Activated CD4-positive, CD25-positive, alpha-beta regulatory T cell treated with anti-CD3 and anti-CD28 coated beads, Interleukin-2, amount 50 U/mL, for 16 hours (primary cell): Measurements from ENCODE around the gene MYH14.

Experiments used
- DNase-seq: peaks from one replicate; pipeline ENCODE4 v3.0.0-alpha.2; 2020; ENCODE audit warnings: low read depth, low spot score

The MYH14 gene

DNA sequence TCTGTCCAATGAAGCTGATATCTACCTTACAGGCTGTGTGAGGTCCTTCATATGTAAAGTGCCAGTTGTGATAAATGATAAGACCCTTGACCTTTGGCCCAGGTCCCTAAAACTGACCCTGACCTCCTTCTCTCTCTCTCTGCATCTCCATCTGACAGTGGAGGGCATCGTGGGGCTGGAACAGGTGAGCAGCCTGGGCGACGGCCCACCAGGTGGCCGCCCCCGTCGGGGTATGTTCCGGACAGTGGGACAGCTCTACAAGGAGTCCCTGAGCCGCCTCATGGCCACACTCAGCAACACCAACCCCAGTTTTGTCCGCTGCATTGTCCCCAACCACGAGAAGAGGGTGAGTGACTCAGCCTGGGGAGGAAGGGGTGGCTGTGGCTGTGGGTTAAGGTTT, 53.7 kb downstream of the MYH14 start:
- DNase-seq, result no peak

- DNase-seq, result no peak
Measured at GRCh38 chr19:50258918-50259372, 55.5 kb downstream of the MYH14 start.

- no peak for DNase-seq
Measured at GRCh38 chr19:50261446-50261970, 58.1 kb downstream of the MYH14 start.

- no peak for DNase-seq
Measured at GRCh38 chr19:50263176-50263575, 59.8 kb downstream of the MYH14 start.

DNA sequence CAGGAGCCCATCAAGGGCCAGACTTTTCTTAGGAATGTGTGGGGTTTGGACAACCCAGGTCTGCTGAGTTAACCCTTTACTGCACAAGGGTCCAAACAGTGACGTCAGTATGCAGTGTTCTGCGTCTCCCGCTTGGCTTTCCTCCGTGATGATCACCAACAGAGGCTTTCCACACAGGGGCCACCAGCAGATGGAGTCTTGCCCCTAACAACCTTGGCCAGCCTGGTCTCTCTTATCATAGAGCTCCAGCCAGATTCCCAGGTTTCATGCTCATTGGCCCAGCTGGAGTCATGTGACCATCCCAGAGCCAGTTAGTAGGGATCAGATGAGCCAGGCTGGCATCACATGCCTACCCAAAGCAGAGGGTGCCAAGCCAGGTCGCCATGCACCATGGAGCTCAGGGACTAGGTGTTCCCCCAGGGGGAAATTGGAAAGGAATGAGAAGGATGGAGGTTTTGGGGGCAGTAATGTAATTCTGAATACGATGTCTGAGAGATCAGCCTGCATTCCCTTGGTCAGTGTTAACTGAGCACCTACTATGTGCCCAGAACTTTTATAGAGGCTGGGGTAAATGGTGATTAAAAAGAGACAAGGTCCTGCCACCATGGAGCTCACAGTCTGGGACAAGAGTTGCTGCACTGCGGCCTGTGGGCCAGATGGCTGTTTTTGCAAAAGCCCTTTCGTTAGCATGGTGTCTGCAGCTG, 61.2 kb downstream of the MYH14 start:
- DNase-seq, result no peak

DNA sequence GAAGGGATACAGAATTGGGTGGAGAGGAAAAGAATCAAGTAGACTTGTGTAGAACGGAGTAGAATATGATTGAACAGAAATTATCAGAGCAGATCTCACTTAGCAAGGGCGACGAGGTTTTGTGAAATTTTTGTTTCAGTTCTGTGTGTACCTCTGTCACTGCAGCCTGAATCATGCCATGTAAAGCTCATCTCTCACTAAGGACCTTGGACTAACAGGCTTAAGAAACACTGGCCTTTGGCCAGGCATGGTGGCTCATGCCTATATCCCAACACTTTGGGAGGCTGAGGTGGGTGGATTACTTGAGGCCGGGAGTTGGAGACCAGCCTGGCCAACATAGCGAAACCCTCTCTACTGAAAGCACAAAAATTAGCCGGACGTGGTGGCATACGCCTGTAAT, 62.6 kb downstream of the MYH14 start:
- DNase-seq, result no peak

- no peak for DNase-seq
Measured at GRCh38 chr19:50266896-50267295, 63.5 kb downstream of the MYH14 start.

DNA sequence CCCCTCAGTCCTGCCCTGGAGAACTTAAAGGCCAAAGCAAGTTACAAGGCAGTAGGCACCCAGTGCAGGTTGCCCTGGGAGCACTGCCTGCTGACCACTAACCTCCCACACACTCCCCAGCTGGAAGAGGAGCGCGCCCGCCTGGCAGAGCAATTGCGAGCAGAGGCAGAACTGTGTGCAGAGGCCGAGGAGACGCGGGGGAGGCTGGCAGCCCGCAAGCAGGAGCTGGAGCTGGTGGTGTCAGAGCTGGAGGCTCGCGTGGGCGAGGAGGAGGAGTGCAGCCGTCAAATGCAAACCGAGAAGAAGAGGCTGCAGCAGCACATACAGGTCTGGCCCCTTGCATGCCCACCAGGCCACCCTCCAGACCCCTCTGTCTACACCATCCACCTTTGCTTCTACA, 64.6 kb downstream of the MYH14 start:
- DNase-seq, result no peak

DNA sequence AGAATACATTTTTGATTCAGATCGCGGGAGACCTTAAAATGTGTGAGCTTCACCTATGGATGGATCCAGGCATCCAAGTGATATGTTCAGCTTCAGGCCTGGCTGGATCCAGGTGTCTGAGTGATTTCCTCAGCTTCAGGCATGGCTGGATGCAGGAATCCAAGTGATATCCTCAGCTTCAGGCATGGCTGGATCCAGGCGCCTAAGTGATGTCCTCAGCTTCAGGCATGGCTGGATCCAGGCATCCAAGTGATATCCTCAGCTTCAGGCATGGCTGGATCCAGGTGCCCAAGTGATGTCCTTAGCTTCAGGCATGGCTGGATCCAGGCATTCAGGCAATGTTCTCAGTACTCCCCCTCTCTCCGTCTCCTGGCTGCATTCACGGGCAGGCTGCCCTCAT, 65.1 kb downstream of the MYH14 start:
- no peak for DNase-seq

DNA sequence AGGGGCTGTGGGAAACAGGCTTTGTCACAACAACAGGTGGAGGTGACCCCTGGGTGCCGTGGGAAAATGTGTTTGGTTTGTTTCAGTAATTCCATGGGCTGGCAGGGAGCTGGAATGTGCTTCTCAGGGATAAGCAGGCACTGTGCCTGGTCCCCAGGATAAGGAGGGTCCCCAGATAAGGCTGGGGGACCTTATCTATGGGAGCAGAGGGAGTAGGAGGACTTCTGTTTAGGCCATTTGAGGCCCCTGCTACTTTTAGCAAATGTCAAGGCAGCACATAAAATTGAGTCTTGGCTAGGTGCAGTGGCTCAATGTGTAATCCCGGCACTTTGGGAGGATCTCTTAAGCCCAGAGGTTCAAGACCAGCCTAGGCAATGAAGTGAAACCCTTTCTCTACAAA, 66.2 kb downstream of the MYH14 start:
- DNase-seq, result no peak

GRCh38 chr19:50272263-50272897, 69.0 kb downstream of the MYH14 start:
- no peak for DNase-seq

- no peak for DNase-seq
Measured at GRCh38 chr19:50273821-50274220, 70.4 kb downstream of the MYH14 start.

GRCh38 chr19:50275577-50276368, 72.4 kb downstream of the MYH14 start:
- no peak for DNase-seq

DNA sequence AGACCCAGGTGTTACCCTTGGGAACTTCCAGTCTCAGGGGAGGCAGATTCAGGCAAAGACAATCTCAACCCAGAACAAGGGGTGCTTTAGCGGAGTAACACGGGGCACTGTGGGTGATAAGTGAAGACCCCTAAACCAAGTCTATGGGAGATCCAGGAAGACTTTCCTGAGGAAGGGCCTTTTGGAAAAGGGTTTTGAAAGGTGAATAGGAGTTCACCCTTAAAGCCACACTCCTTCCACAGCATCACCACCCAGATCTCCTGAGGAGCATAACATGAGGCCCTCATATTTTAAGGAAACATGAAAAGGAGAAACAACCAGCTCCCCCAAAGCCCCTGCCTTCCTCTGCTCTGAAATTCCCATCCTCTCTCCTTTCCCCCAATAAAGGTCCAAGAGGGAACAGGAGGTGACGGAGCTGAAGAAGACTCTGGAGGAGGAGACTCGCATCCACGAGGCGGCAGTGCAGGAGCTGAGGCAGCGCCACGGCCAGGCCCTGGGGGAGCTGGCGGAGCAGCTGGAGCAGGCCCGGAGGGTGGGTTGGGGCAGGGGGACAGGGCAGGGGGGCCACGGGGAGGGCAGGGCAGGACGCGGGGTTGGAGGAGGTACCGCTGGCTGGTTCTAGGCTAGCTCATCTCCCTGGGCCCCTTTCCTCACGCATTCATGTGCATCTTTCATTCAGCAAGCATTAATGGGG, 73.1 kb downstream of the MYH14 start:
- no peak for DNase-seq

DNA sequence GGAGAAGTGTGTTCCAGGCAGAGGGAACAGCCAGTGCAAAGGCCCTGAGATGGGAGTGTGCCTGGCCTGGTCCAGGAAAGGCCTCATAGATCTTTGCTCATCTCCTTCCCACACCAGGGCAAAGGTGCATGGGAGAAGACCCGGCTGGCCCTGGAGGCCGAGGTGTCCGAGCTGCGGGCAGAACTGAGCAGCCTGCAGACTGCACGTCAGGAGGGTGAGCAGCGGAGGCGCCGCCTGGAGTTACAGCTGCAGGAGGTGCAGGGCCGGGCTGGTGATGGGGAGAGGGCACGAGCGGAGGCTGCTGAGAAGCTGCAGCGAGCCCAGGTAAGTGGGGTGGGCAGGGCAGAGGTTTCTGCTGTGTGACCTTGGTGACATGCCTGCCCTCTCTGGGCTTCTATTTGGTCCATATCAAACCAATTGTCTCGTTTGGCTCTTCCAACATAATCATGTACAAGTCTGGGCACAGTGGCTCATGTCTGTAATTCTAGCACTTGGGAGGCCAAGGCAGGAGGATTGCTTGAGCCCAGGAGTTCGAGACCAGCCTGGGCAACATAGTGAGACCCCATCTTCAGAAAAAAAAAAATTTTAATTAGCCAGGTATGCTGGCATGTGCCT, 74.7 kb downstream of the MYH14 start:
- no peak for DNase-seq

GRCh38 chr19:50280074-50280473, 76.7 kb downstream of the MYH14 start:
- DNase-seq, result no peak

DNA sequence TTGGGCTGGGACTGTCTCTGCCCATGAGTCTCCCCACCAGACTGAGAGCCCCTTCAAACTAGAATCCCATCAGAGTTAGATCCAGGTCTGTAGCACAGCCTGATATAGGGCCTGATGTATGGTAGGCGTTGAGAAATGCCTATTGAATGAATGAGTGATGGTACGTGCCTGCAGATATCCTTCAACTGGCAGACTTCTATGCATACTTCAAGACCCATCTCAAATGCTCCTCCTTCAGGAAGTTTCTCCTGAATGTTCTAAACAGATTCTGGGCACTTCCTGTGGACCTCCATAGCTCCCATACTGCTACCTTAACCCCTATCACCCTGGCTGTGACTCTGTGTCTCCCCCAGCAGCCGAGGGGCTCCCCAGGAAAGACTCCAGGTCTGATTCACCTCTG, 77.6 kb downstream of the MYH14 start:
- DNase-seq, result no peak

DNA sequence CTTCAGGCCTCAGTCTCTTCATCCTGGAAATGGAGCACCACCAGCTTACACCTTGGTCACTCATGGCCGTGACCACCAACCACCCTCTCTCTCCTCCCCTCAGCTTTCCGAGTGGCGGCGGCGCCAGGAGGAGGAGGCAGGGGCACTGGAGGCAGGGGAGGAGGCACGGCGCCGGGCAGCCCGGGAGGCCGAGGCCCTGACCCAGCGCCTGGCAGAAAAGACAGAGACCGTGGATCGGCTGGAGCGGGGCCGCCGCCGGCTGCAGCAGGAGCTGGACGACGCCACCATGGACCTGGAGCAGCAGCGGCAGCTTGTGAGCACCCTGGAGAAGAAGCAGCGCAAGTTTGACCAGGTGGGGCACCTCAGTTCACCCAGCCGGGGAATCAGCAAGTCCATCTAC, 78.1 kb downstream of the MYH14 start:
- no peak for DNase-seq

DNA sequence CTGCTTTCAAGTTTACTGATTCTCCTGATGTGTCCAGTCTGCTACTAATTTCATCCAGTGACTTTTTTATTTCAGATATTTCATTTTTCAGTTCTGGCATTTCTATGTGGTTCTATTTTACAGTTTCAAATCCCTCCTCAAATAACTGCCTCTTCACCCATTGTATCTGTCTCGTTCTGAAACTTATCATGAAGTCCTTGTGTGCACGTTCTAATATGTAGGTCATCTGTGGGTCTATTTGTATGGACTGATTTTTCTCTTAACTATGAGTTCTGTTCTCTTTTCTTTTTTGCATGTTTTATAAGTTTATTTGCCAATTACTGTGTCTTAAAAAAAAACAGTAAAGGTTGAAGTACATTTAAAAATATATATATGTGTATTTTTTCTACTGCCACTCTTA, 82.4 kb downstream of the MYH14 start:
- DNase-seq, result no peak

- no peak for DNase-seq
Measured at GRCh38 chr19:50286443-50286842, 83.0 kb downstream of the MYH14 start.

DNA sequence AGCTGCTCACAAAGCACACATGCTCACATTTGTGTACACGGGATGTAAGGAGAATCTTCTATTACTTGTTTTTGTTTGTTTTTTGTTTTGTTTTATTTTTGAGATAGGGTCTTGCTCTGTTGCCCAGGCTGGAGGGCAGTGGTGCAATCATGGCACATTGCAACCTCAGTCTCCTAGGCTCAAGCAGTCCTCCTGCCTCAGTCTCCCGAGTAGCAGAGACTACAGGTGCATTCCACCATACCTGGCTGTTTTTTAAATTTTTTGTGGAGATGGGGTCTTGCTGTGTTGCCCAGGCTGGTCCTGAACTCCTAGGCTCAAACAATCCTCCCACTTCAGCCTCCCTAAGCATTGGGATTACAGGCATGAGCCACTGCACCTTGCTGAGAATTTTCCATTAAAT, 83.9 kb downstream of the MYH14 start:
- DNase-seq, result no peak
